ENCODE results near the gene KIF24. TPM values are rescaled to one million over a fixed set of nuclear protein-coding genes. Genes with fewer than 3 reads are reported as not detected.
"Not testable (repeated sequence)": the region's sequence is repeated elsewhere in the genome, so short reads cannot be mapped to it uniquely, and the experiment has no call there.

KIF24 gene
- total and polyA plus RNA-seq, 2 experiments from 2014 or later, result 0.71 to 1.3 TPM

GRCh38 chr9:34310215-34310614, 18.9 kb downstream of the KIF24 start:
- Histone ChIP-seq H3K4me2 (no peak overlapping the region), H3K9me2 (replicated peaks; ENCODE audit: insufficient read depth) (no peaks in the 10 kb centered on the region), H3K27me3 (no peaks in the 10 kb centered on the region), H4K20me1 (ENCODE audit: insufficient read depth, poor library complexity, severe bottlenecking) (no peaks in the 10 kb centered on the region), H3K4me3 (no peak overlapping the region), H3K4me1 (ENCODE audit: insufficient read depth) (no peaks in the 10 kb centered on the region), H3K27ac (no peak overlapping the region), H3K36me3 (replicated peaks; ENCODE audit: insufficient read depth, low read depth) (no peaks in the 10 kb centered on the region), H2AFZ (no peak overlapping the region), H3K9me3 (ENCODE audit: low read depth) (no peaks in the 10 kb centered on the region), H3K79me2 (no peaks in the 10 kb centered on the region)
- no peak for DNase-seq (ENCODE audit: low spot score)
- TF ChIP-seq EZH2 (IDR thresholded peaks at IDR 0.05; ENCODE audit: borderline replicate concordance) (no peak), CTCF (IDR thresholded peaks at IDR 0.05; ENCODE audit: poor library complexity) (no peak), EZH2phosphoT487 (IDR thresholded peaks at IDR 0.05; ENCODE audit: low read depth, severe bottlenecking, unreplicated experiment) (no peak)
- 92% methylated on average over 1 of the region's 1 CpG for WGBS (ENCODE audit: low lambda C conversion rate, missing lambda C conversion rate)

GRCh38 chr9:34308316-34308715, 20.8 kb downstream of the KIF24 start:
- DNase-seq (ENCODE audit: low spot score); H3K4me1 ChIP-seq (ENCODE audit: insufficient read depth); H2AFZ ChIP-seq; H3K36me3 ChIP-seq (replicated peaks; ENCODE audit: insufficient read depth, low read depth); H3K9me3 ChIP-seq (ENCODE audit: low read depth); H3K27ac ChIP-seq; H3K4me3 ChIP-seq; H4K20me1 ChIP-seq (ENCODE audit: insufficient read depth, poor library complexity, severe bottlenecking); H3K27me3 ChIP-seq; H3K79me2 ChIP-seq; H3K4me2 ChIP-seq; H3K9me2 ChIP-seq (replicated peaks; ENCODE audit: insufficient read depth): not testable (repeated sequence)
- 98% methylated on average over 3 of the region's 3 CpGs for WGBS (ENCODE audit: low lambda C conversion rate, missing lambda C conversion rate)

GRCh38 chr9:34301064-34301463, 28.0 kb downstream of the KIF24 start:
- H3K79me2 ChIP-seq; H3K4me3 ChIP-seq; H2AFZ ChIP-seq; DNase-seq (ENCODE audit: low spot score); H3K9me3 ChIP-seq (ENCODE audit: low read depth); H3K4me1 ChIP-seq (ENCODE audit: insufficient read depth); H3K27ac ChIP-seq; H3K9me2 ChIP-seq (replicated peaks; ENCODE audit: insufficient read depth); H3K36me3 ChIP-seq (replicated peaks; ENCODE audit: insufficient read depth, low read depth); H3K4me2 ChIP-seq; H4K20me1 ChIP-seq (ENCODE audit: insufficient read depth, poor library complexity, severe bottlenecking); H3K27me3 ChIP-seq: not testable (repeated sequence)
- 71% methylated on average over 7 of the region's 7 CpGs for WGBS (ENCODE audit: low lambda C conversion rate, missing lambda C conversion rate)

- 43% methylated on average over 2 of the region's 2 CpGs for whole genome bisulfite sequencing (ENCODE audit: low lambda C conversion rate, missing lambda C conversion rate)
- no peaks in the 10 kb centered on the region for H3K36me3 ChIP-seq (replicated peaks; ENCODE audit: insufficient read depth, low read depth)
- no peaks in the 10 kb centered on the region for H3K9me2 ChIP-seq (replicated peaks; ENCODE audit: insufficient read depth)
- no peaks in the 10 kb centered on the region for H4K20me1 ChIP-seq (ENCODE audit: insufficient read depth, poor library complexity, severe bottlenecking)
- no peaks in the 10 kb centered on the region for H3K27me3 ChIP-seq
- no peak for DNase-seq (ENCODE audit: low spot score)
- H3K4me1 ChIP-seq (ENCODE audit: insufficient read depth), result no peaks in the 10 kb centered on the region
- TF ChIP-seq CTCF (IDR thresholded peaks at IDR 0.05; ENCODE audit: poor library complexity) (no peak), EZH2 (IDR thresholded peaks at IDR 0.05; ENCODE audit: borderline replicate concordance) (no peak), EZH2phosphoT487 (IDR thresholded peaks at IDR 0.05; ENCODE audit: low read depth, severe bottlenecking, unreplicated experiment) (no peak)
- no peaks in the 10 kb centered on the region for H3K79me2 ChIP-seq
- H3K9me3 ChIP-seq (ENCODE audit: low read depth), result no peaks in the 10 kb centered on the region
- no peak overlapping the region for H3K27ac ChIP-seq
- no peak overlapping the region for H2AFZ ChIP-seq
- no peak overlapping the region for H3K4me3 ChIP-seq
- H3K4me2 ChIP-seq, result no peak overlapping the region
Measured at GRCh38 chr9:34292552-34292951, 36.5 kb downstream of the KIF24 start.

- H3K36me3 ChIP-seq (replicated peaks; ENCODE audit: insufficient read depth, low read depth), result no peaks in the 10 kb centered on the region
- TF ChIP-seq CTCF (IDR thresholded peaks at IDR 0.05; ENCODE audit: poor library complexity) (no peak), EZH2 (IDR thresholded peaks at IDR 0.05; ENCODE audit: borderline replicate concordance) (no peak)
- H4K20me1 ChIP-seq (ENCODE audit: insufficient read depth, poor library complexity, severe bottlenecking), result no peaks in the 10 kb centered on the region
- no peak for DNase-seq (ENCODE audit: low spot score)
- H2AFZ ChIP-seq, result no peak overlapping the region
- no peaks in the 10 kb centered on the region for H3K79me2 ChIP-seq
- WGBS (ENCODE audit: low lambda C conversion rate, missing lambda C conversion rate), result 82% methylated on average over 2 of the region's 2 CpGs
- H3K9me2 ChIP-seq (replicated peaks; ENCODE audit: insufficient read depth), result no peaks in the 10 kb centered on the region
- H3K9me3 ChIP-seq (ENCODE audit: low read depth), result no peaks in the 10 kb centered on the region
- no peak overlapping the region for H3K4me3 ChIP-seq
- H3K4me2 ChIP-seq, result no peak overlapping the region
- no peak overlapping the region for H3K27ac ChIP-seq
- no peaks in the 10 kb centered on the region for H3K4me1 ChIP-seq (ENCODE audit: insufficient read depth)
- no peaks in the 10 kb centered on the region for H3K27me3 ChIP-seq
Measured at GRCh38 chr9:34291423-34291822, 37.6 kb downstream of the KIF24 start.
